GM18520 (cell line): ENCODE results near the gene BMP8B.
"Not testable (repeated sequence)": the region's sequence is repeated elsewhere in the genome, so short reads cannot be mapped to it uniquely, and the experiment has no call there.

Source experiments
- ATAC-seq: cut with Tn5 transposase; IDR thresholded peaks from one replicate; pipeline ENCODE4 v1.9.1; 2021; ENCODE audit not compliant: unreplicated experiment

Gene BMP8B

GRCh38 chr1:39816415-39817090 lies 27.9 kb upstream of the BMP8B start:
- peak; percentile 40 for ATAC-seq

DNA sequence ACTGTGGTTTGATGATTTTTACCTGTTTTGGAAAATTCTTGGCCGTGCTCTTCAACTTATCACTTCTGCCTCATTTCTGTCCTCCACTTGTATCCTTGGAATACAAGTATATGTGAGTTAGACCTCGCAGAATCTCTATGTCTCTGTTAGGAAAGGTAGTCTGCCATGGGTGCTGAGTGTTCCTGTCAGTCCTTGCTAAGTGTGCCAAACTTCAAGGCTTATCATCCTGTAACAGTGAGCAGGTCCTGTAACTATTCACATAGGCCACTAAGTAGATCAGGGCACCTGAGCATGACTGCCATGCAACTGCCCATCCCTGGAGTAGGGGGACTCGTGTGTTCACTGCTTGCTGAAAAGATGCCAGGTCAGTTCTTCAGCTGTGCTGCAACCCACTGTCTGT lies 24.2 kb upstream of the BMP8B start:
- ATAC-seq = no peak

GRCh38 chr1:39808784-39809517 lies 20.3 kb upstream of the BMP8B start:
- no peak for ATAC-seq

DNA sequence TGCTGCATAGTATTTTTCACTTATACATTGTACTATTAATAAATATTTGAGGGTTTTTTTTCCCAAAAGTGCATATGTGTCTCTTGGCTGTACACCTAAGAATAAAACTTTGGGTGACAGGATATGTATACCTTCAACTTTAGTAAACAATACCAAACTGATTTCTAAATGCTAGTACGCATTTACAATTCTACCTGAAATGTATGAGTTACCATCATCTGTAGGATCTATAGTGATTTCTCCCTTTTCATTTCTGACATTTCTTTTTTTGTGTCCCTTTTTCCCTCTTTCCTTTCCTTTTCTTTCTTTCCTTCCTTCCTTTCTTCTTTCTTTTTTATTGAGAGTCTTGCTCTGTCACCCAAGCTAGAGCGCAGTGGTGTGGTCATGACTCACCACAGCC lies 16.7 kb upstream of the BMP8B start:
- no peak for ATAC-seq

GRCh38 chr1:39802496-39803260 lies 14.0 kb upstream of the BMP8B start:
- no peak for ATAC-seq

GRCh38 chr1:39800471-39800835 lies 11.8 kb upstream of the BMP8B start:
- no peak for ATAC-seq

DNA sequence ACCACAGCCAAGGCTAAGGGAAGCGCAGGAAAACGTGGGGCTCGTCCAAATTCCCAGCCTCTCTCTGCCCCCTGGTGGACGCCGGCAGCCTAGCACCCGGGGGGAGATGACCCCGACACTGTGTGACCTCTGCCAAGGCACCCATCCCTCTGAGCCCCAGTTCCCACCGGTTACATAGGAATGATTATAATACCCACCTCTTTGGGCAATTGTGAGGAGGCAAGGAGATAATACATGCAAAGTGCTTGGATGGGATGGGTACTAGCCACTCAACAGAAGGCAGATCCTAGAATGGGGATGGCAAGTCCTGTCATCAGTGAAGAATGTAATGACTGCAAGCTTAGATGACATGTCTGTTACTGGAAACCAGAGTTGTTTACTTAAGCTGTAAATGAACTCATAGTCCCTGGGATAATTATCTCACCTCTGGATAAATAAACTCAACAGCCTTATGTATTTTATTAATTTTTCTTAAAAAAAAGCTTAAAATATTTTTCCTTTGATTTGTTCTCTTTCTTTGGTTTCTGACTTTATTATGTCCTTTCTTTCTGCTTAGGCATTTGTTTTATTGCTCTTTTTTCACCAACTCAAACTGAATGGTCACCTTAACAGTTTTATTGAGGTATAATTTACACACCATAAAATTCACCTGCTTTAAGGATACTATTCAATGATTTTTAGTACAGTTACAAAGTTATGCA lies 11.3 kb upstream of the BMP8B start:
- ATAC-seq = peak; percentile 38

DNA sequence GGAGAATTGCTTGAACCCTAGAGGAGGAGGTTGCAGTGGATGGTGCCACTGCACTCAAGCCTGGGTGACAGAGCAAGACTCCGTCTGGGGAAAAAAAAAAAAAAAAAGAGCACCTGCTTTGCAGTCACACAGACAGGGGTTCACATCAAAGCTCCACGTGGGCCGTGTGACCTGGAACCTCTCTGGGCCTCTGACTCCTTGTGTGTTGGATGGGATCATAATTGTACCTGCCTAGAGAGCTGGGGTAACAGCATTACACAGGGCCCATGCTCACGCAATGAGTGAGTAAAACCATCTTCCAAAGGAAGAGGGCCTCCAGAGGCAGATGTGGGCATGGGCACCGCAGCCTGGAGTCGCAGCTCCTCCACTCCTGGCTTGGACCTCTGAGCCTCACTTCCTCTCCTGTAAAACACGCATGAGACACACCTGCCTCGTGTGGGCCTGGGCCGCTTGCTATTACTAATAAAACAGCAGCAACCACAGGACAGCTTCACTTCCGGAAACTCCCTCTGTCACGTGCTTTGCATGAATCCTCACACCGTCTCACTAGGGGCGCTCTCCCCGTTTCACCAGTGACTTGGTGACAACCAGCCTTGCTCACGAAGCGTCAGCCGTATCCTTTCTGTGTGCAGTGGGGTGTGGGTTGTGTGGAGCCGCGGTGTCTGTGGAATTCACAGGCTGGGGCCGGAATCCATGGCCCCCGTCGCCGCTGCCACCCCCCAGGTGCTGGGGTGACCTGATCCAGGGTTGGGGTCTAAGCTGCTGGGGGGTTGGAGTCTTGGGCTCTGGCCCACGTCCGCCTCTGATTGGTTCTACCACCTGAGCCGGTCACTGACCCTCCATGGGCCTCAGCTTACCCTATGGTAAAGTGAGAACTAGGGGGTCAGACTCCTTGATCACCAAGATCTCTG lies 10.4 kb upstream of the BMP8B start:
- peak; percentile 71 for ATAC-seq

DNA sequence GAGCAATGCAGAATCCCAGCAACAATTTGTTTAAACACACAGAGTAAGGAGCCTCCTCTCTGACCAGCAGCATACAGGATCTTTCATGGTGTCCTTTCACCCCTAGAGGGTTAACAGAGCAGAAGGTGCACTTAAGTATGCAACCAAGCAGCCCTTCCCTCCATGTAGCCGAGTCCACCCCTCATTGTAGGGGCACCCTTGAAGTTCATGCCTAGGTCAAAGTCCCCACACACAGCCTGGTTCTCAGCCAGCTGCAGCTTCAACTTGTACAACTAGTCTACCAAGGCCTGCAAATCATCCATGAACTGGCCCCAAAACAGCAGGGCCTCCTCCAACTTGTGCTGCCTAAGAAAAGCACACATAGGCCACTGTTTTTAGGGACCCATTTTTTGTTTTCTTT lies 7.0 kb upstream of the BMP8B start:
- ATAC-seq = no peak

DNA sequence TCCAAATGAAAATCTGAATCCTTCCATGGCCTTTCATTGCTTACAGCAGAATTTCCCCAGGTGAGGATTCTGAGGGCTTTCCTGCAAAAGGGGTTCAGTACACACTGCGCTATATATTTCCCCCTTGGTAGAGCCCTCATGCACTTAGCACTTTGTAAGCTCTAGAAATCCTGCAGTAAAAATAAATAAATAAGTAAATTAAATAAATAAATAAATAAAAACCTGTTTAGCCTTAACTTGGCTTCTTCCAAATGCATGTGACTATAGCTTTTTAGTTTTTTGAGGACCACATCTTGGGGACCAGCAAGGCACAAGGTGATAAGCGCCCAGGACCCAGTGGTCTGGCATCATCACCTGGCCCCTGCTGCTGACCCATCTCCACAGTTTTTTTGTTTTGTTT lies 3.2 kb upstream of the BMP8B start:
- ATAC-seq = no peak

DNA sequence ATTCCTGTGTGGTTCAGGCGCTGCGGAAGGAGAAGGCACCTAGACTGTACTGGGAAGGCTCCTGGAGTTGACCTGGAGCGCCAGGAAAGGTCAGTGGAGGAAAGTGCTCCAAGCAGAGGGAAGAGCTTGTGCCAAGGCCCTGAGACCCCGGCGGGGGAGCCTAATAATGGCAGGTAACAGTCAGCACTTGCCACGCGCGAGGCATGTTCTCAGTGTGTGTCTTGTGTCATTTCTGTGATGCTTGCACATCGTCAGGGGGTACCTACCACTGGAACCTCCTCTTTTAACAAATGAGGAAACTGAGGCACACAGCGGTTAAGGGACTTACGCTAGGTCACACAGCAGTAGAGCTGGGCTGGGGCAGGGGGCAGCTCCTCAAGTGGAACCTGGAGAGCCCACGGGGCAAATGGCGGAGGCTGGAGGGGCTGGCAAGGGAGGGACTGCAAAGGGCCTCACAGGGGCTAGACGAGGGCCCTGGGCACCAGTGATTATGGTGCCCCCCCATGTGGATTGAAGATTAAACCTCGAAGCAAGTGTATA lies 976 bp upstream of the BMP8B start:
- ATAC-seq = no peak

GRCh38 chr1:39788426-39788757 lies 273 bp downstream of the BMP8B start:
- ATAC-seq = no peak

GRCh38 chr1:39787964-39788363 lies 701 bp downstream of the BMP8B start:
- not testable (repeated sequence) for ATAC-seq

DNA sequence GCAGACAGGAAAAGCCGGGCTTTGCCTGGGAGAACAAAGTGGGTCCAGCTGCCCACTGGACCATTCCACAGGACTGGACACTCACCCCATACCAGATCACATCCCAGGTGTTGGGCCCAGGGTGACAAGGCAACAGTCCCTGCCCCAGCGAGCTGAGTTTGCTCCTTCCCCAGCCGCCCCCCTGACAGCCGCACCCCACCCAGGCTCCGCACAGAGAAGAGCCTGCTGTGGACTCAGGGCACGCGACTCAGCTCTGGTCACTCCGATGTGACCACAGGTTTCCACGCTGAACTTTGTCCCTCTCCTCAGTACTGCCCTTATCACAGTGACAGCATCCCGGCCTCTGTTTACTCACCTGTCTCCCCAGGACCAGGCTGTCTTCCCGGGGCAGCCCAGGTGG lies 1.2 kb downstream of the BMP8B start:
- no peak for ATAC-seq

DNA sequence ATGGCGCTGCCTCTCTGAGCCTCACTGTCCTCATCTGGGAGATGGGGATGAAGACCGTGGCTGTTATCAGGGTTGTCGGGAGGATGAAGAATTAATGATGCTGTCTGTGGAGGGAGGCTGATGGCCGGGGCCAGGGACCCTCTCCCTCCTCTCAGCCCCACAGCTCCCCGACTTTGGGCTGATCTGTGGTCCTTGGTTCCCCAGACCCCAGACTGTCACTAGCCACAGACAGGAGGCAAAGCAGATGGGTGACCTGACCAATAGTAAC lies 1.6 kb downstream of the BMP8B start:
- not testable (repeated sequence) for ATAC-seq

DNA sequence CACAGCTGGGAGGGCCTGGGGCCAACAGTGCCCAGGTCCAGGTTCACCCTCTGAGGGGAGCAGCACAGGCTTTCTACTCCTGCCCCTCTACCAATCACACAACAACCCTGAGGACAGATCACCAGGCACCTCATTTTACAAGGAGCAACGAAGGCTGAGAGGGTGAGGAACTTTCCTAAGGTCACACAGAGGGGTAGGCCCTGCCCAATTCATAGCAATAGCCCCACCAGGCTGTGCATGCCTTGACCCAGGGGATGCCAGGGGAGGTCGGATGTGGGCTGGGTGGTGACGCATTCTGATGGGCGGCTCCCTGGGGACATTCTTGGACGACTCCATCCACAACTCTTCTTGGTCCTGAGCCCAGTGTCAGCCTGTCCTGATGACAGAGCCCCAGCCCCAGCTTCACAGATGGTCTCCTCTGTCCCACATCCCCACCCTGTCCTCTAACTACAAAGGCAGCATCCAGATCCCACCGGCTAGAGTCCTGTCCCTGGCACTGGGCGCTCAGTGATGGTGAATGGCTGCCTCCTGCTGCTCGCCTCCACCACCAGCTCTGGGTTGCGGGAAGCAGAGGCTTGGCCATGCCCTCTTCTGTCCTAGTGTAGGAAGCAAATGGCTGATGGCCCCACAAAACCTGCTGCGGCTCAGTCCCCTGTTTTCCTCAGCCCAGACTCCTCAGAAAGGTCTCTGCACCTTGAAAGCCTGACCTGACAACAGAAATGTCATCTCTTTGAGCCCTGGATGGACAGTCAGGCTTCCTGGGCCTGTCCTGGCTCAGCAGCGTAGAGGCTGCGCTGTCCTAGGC lies 2.2 kb downstream of the BMP8B start:
- not testable (repeated sequence) for ATAC-seq

DNA sequence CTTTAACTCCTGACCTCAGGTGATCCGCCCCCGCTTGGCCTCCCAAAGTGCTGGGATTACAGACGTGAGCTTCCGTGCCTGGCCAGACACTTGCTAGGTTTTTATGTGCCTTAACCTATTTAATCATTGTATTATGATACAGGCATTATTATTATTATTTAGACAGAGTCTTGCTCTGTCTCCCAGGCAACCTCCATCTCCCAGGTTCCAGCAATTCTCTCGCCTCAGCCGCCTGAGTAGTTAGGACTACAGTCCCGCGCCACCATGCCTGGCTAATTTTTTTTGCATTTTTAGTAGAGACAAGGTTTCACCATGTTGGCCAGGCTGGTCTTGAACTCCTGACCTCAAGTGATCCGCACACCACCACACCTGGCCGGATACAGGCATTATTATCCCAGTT lies 6.0 kb downstream of the BMP8B start:
- ATAC-seq = not testable (repeated sequence)

GRCh38 chr1:39782103-39782502 lies 6.6 kb downstream of the BMP8B start:
- no peak for ATAC-seq

DNA sequence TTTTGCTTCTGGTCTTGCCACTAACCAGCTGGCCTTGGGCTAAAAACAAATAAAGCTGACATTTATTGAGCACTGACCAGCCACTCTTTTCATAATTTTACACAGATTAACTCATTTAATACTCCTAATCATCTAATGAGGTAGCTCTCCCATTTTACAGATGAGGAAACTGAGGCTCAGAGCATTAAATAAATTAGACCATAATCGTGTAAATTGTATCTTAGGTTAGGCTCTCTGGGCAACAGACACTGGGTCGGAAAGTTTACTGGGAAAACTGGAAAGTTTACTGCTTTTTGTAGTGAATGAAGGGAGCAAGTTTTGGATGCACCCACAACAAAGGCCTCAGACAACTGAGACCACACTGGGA lies 7.3 kb downstream of the BMP8B start:
- ATAC-seq = no peak

GRCh38 chr1:39779821-39780220 lies 8.8 kb downstream of the BMP8B start:
- no peak for ATAC-seq
